ENCODE data around the gene CACNA1H.
A peak's percentile ranks its signal among the peaks of the same experiment; 100 is the strongest.

CACNA1H gene

GRCh38 chr16:1182316-1182671 is 29.4 kb downstream of the CACNA1H start:
- H2AK5ac ChIP-seq (ENCODE audit: low read length, severe bottlenecking): peak overlapping the region; percentile 97
- H3K79me1 ChIP-seq (replicated peaks; ENCODE audit: low read length, poor library complexity, severe bottlenecking): no peaks in the 10 kb centered on the region
- H2AFZ ChIP-seq (ENCODE audit: low read depth, low read length): no peak overlapping the region
- peak; percentile 81 for DNase-seq
- H3K9ac ChIP-seq (ENCODE audit: low read length): peak overlapping the region; percentile 32
- H3K4me1 ChIP-seq (ENCODE audit: control insufficient read depth, insufficient read depth, low read depth, low read length): peaks cover 49% of the 10 kb centered on the region
- H3K18ac ChIP-seq (ENCODE audit: low read depth in 1 of 2, low read length in 2 of 2): peak overlapping the region; percentile 69 to 82
- peak overlapping the region; percentile 87 for H2BK15ac ChIP-seq (ENCODE audit: low read depth, poor library complexity, severe bottlenecking)
- peak overlapping the region; percentile 89 for H2BK120ac ChIP-seq (ENCODE audit: low read depth, low read length)
- H3K23ac ChIP-seq (ENCODE audit: low read length in 2 of 2): no peak overlapping the region
- H3K27me3 ChIP-seq (ENCODE audit: control insufficient read depth in 1 of 2, insufficient read depth in 1 of 2, low read length in 2 of 2): peaks cover 0 to 27% of the 10 kb centered on the region in 2 experiments
- H3K9me3 ChIP-seq (ENCODE audit: control insufficient read depth, low read length): no peaks in the 10 kb centered on the region
- H3K27ac ChIP-seq (ENCODE audit: low read length, poor library complexity, severe bottlenecking): peak overlapping the region; percentile 71
- H2BK12ac ChIP-seq (ENCODE audit: low read length in 2 of 2): peak overlapping the region; percentile 34 to 91
- peak overlapping the region; percentile 71 for H4K91ac ChIP-seq (ENCODE audit: low read length)
- peak overlapping the region; percentile 35 for H4K8ac ChIP-seq (ENCODE audit: low read length)
- peaks cover 0 to 4% of the 10 kb centered on the region in 2 experiments for H3K36me3 ChIP-seq (ENCODE audit: control insufficient read depth in 1 of 2, insufficient read depth in 2 of 2, low read depth in 1 of 2, low read length in 2 of 2)
- peak overlapping the region; percentile 57 to 88 for H3K4ac ChIP-seq (ENCODE audit: low read depth in 1 of 2, low read length in 2 of 2)
- peak overlapping the region; percentile 79 for H2BK5ac ChIP-seq (ENCODE audit: low read depth, low read length, poor library complexity, severe bottlenecking)
- no peak overlapping the region for H3K14ac ChIP-seq (ENCODE audit: low read length in 2 of 2)
- 36% methylated on average over 19 of the region's 19 CpGs for WGBS
- H3K4me3 ChIP-seq (ENCODE audit: insufficient read depth in 1 of 2, low read depth in 1 of 2, low read length in 2 of 2): peak overlapping the region in 1 of 2 experiments; percentile 37
- H3K4me2 ChIP-seq (ENCODE audit: low read length, poor library complexity, severe bottlenecking): peak overlapping the region; percentile 64

GRCh38 chr16:1182950-1183907 is 30.3 kb downstream of the CACNA1H start:
- Histone ChIP-seq H3K4ac (ENCODE audit: low read depth in 1 of 2, low read length in 2 of 2) (peak overlapping the region; percentile 57 to 88), H2AFZ (ENCODE audit: low read depth, low read length) (no peak overlapping the region), H3K27me3 (ENCODE audit: control insufficient read depth in 1 of 2, insufficient read depth in 1 of 2, low read length in 2 of 2) (peaks cover 0 to 27% of the 10 kb centered on the region in 2 experiments), H3K79me1 (replicated peaks; ENCODE audit: low read length, poor library complexity, severe bottlenecking) (no peaks in the 10 kb centered on the region), H3K4me3 (ENCODE audit: insufficient read depth in 1 of 2, low read depth in 1 of 2, low read length in 2 of 2) (peak overlapping the region in 1 of 2 experiments; percentile 37), H3K9ac (ENCODE audit: low read length) (no peak overlapping the region), H2BK120ac (ENCODE audit: low read depth, low read length) (peak overlapping the region; percentile 89), H3K27ac (ENCODE audit: low read length, poor library complexity, severe bottlenecking) (peak overlapping the region; percentile 71), H3K14ac (ENCODE audit: low read length in 2 of 2) (peak overlapping the region in 1 of 2 experiments; percentile 85), H4K8ac (ENCODE audit: low read length) (peak overlapping the region; percentile 57), H2BK5ac (ENCODE audit: low read depth, low read length, poor library complexity, severe bottlenecking) (peak overlapping the region; percentile 79), H3K18ac (ENCODE audit: low read depth in 1 of 2, low read length in 2 of 2) (peak overlapping the region; percentile 69 to 82), H3K36me3 (ENCODE audit: control insufficient read depth in 1 of 2, insufficient read depth in 2 of 2, low read depth in 1 of 2, low read length in 2 of 2) (peaks cover 0 to 4% of the 10 kb centered on the region in 2 experiments), H2BK12ac (ENCODE audit: low read length in 2 of 2) (peak overlapping the region; percentile 55 to 96), H3K4me1 (ENCODE audit: control insufficient read depth, insufficient read depth, low read depth, low read length) (peaks cover 46% of the 10 kb centered on the region), H2BK15ac (ENCODE audit: low read depth, poor library complexity, severe bottlenecking) (peak overlapping the region; percentile 87), H3K4me2 (ENCODE audit: low read length, poor library complexity, severe bottlenecking) (peak overlapping the region; percentile 64), H4K91ac (ENCODE audit: low read length) (peak overlapping the region; percentile 97), H3K23ac (ENCODE audit: low read length in 2 of 2) (no peak overlapping the region), H3K9me3 (ENCODE audit: control insufficient read depth, low read length) (no peaks in the 10 kb centered on the region), H2AK5ac (ENCODE audit: low read length, severe bottlenecking) (peak overlapping the region; percentile 97)
- peak; percentile 67 for DNase-seq
- 68% methylated on average over 43 of the region's 45 CpGs for WGBS

- DNase-seq: no peak
- Histone ChIP-seq H3K23ac (ENCODE audit: low read length in 2 of 2) (no peak overlapping the region), H3K4me3 (ENCODE audit: insufficient read depth in 1 of 2, low read depth in 1 of 2, low read length in 2 of 2) (no peak overlapping the region), H3K4me1 (ENCODE audit: control insufficient read depth, insufficient read depth, low read depth, low read length) (peaks cover 41% of the 10 kb centered on the region), H3K36me3 (ENCODE audit: control insufficient read depth in 1 of 2, insufficient read depth in 2 of 2, low read depth in 1 of 2, low read length in 2 of 2) (peaks cover 0 to 4% of the 10 kb centered on the region in 2 experiments), H2BK120ac (ENCODE audit: low read depth, low read length) (no peak overlapping the region), H2BK12ac (ENCODE audit: low read length in 2 of 2) (peak overlapping the region in 1 of 2 experiments; percentile 23), H4K8ac (ENCODE audit: low read length) (peak overlapping the region; percentile 19), H3K14ac (ENCODE audit: low read length in 2 of 2) (no peak overlapping the region), H3K9me3 (ENCODE audit: control insufficient read depth, low read length) (no peaks in the 10 kb centered on the region), H3K9ac (ENCODE audit: low read length) (no peak overlapping the region), H3K18ac (ENCODE audit: low read depth in 1 of 2, low read length in 2 of 2) (no peak overlapping the region), H2BK5ac (ENCODE audit: low read depth, low read length, poor library complexity, severe bottlenecking) (no peak overlapping the region), H3K27me3 (ENCODE audit: control insufficient read depth in 1 of 2, insufficient read depth in 1 of 2, low read length in 2 of 2) (peaks cover 0 to 29% of the 10 kb centered on the region in 2 experiments), H3K4ac (ENCODE audit: low read depth in 1 of 2, low read length in 2 of 2) (peak overlapping the region in 1 of 2 experiments; percentile 14), H2BK15ac (ENCODE audit: low read depth, poor library complexity, severe bottlenecking) (peak overlapping the region; percentile 17), H4K91ac (ENCODE audit: low read length) (peak overlapping the region; percentile 7), H2AFZ (ENCODE audit: low read depth, low read length) (no peak overlapping the region), H3K79me1 (replicated peaks; ENCODE audit: low read length, poor library complexity, severe bottlenecking) (no peaks in the 10 kb centered on the region), H3K27ac (ENCODE audit: low read length, poor library complexity, severe bottlenecking) (no peak overlapping the region), H3K4me2 (ENCODE audit: low read length, poor library complexity, severe bottlenecking) (no peak overlapping the region), H2AK5ac (ENCODE audit: low read length, severe bottlenecking) (peak overlapping the region; percentile 11)
- 84% methylated on average over 26 of the region's 26 CpGs for WGBS
Observed at GRCh38 chr16:1184156-1184868, 31.4 kb downstream of the CACNA1H start.

DNA sequence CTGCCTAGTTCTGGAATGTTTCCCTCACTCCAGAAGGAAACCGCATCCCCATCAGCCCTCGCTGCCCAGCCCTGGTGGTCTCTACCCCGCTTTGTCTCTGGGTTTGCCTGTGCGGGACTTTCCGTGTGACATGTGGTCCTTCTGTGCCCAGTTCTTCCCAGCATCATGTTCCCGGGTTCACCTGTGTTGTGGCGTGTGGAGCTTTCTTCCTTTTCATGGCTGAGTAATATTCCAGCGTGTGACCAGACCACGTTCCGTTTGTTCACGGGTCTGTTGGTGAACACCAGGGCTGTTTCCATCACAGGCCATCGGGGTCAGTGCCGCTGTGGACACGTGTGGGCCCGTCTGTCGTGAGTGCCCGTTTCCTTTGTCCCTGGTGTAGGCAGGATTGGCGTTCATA is 32.1 kb downstream of the CACNA1H start:
- WGBS: 95% methylated on average over 18 of the region's 18 CpGs
- H4K91ac ChIP-seq (ENCODE audit: low read length): no peak overlapping the region
- H3K36me3 ChIP-seq (ENCODE audit: control insufficient read depth in 1 of 2, insufficient read depth in 2 of 2, low read depth in 1 of 2, low read length in 2 of 2): peaks cover 0 to 4% of the 10 kb centered on the region in 2 experiments

More for the DNA sequence above, 32.1 kb downstream of the CACNA1H start:
- no peak overlapping the region for H3K18ac ChIP-seq (ENCODE audit: low read depth in 1 of 2, low read length in 2 of 2)
- H3K4me2 ChIP-seq (ENCODE audit: low read length, poor library complexity, severe bottlenecking): no peak overlapping the region
- no peak overlapping the region for H3K14ac ChIP-seq (ENCODE audit: low read length in 2 of 2)
- no peak for DNase-seq
- H2AFZ ChIP-seq (ENCODE audit: low read depth, low read length): no peak overlapping the region
- H3K27me3 ChIP-seq (ENCODE audit: control insufficient read depth in 1 of 2, insufficient read depth in 1 of 2, low read length in 2 of 2): peaks cover 0 to 34% of the 10 kb centered on the region in 2 experiments
- H2BK120ac ChIP-seq (ENCODE audit: low read depth, low read length): no peak overlapping the region
- no peak overlapping the region for H3K27ac ChIP-seq (ENCODE audit: low read length, poor library complexity, severe bottlenecking)
- H2BK12ac ChIP-seq (ENCODE audit: low read length in 2 of 2): no peak overlapping the region
- no peak overlapping the region for H3K4ac ChIP-seq (ENCODE audit: low read depth in 1 of 2, low read length in 2 of 2)
- H3K4me3 ChIP-seq (ENCODE audit: insufficient read depth in 1 of 2, low read depth in 1 of 2, low read length in 2 of 2): no peak overlapping the region
- H2AK5ac ChIP-seq (ENCODE audit: low read length, severe bottlenecking): no peak overlapping the region
- no peaks in the 10 kb centered on the region for H3K9me3 ChIP-seq (ENCODE audit: control insufficient read depth, low read length)
- H3K23ac ChIP-seq (ENCODE audit: low read length in 2 of 2): no peak overlapping the region
- no peak overlapping the region for H2BK5ac ChIP-seq (ENCODE audit: low read depth, low read length, poor library complexity, severe bottlenecking)
- no peak overlapping the region for H3K9ac ChIP-seq (ENCODE audit: low read length)
- H2BK15ac ChIP-seq (ENCODE audit: low read depth, poor library complexity, severe bottlenecking): no peak overlapping the region
- H4K8ac ChIP-seq (ENCODE audit: low read length): no peak overlapping the region
- H3K79me1 ChIP-seq (replicated peaks; ENCODE audit: low read length, poor library complexity, severe bottlenecking): no peaks in the 10 kb centered on the region
- H3K4me1 ChIP-seq (ENCODE audit: control insufficient read depth, insufficient read depth, low read depth, low read length): peaks cover 41% of the 10 kb centered on the region
